Sigmoid colon (tissue), 4 donors: ENCODE results near the gene SEC23A.

ENCODE experiments used
- CTCF ChIP-seq, 4 experiments: fragments of 450-650 bp in 3 of 4; fragments of 200-600 bp in 1 of 4; IDR thresholded peaks; one replicate each; pipeline ENCODE4 v1.5.1; 2016 to 2019; ENCODE audit warnings: antibody characterized with exemption in 4 of 4, mild to moderate bottlenecking in 3 of 4, moderate library complexity in 2 of 4
- EP300 ChIP-seq, 4 donors: sonication (generic); formaldehyde crosslinking; IDR thresholded peaks; one replicate each; pipeline ENCODE4 v1.6.1; 2017; ENCODE audit warnings: antibody characterized with exemption in 4 of 4
- POLR2A ChIP-seq, 2 donors: fragments of 450-650 bp; IDR thresholded peaks; one replicate each; pipeline ENCODE4 v1.6.1; 2016; ENCODE audit warnings: antibody characterized with exemption in 2 of 2, mild to moderate bottlenecking in 2 of 2, moderate library complexity in 2 of 2

GRCh38 chr14:39060818-39061437 lies 42.1 kb downstream of the SEC23A start:
- TF ChIP-seq EP300 (IDR thresholded peaks at IDR 0.05) (no peak), CTCF (IDR thresholded peaks at IDR 0.05) (no peak), POLR2A (IDR thresholded peaks at IDR 0.05) (no peak)
